ELR (cell line): ENCODE data around the gene FBN2.

ENCODE experiments used
- DNase-seq: peaks from one replicate; pipeline ENCODE4 v3.0.0-alpha.2; 2015; ENCODE audit warnings: low read depth

FBN2 gene

DNA sequence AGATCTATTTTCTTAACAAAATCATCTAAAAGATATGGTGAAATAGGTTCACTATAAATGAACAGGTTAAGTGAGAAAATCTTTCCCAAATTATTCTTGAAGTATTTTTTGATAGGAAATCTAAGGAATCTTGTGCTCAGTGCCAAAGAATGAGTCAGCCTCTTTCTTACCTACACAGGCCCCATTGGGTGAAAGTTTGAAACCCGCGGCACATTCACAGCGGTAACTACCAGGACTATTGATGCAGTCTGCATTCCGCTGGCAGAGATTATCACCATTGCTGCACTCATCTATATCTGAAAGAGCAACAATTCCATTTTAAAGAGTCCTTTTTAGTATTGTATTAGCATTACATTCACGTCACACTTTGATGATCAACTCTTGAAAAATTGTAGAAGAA lies 232.7 kb downstream of the FBN2 start:
- DNase-seq, result no peak

DNA sequence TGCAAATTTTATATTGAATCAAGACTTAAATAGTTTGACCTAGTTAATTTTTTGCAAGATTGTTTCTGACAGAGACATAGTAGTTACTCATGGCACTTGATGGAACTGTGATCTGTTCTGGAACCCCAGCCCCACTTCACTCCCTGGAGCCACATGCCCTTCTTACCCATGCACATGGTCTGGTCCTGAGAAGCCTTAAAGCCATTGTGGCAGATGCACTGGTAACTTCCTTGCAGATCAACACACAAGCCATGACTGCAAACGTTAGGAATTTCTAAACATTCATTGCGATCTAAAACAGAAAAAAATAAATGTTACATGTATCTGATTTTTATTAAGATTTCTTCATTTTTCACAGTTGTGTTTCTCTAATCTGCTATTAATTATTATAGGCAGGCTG lies 233.3 kb downstream of the FBN2 start:
- DNase-seq, result no peak

GRCh38 chr5:128304088-128304487 lies 234.0 kb downstream of the FBN2 start:
- DNase-seq, result peak; percentile 24

DNA sequence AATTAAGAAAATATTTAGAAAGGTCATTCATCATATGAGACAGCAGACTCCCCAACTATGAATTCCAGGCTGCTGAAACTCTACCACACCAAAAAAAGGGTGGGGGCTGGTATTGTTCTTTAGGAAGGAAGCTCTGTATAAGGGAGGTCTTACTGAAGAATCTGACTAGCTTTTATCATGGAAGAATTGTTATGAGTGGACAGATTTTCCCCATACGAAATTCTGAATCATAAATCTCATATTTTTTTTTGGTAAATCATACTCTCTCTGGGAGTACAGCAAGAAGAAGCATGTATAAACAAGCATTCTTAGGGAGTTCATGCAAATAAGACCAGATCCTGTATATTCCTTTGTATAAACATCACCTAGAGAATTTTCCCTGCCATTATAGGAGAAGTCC lies 234.5 kb downstream of the FBN2 start:
- DNase-seq, result no peak

- DNase-seq, result no peak
Measured at GRCh38 chr5:128300181-128300580, 237.9 kb downstream of the FBN2 start.

DNA sequence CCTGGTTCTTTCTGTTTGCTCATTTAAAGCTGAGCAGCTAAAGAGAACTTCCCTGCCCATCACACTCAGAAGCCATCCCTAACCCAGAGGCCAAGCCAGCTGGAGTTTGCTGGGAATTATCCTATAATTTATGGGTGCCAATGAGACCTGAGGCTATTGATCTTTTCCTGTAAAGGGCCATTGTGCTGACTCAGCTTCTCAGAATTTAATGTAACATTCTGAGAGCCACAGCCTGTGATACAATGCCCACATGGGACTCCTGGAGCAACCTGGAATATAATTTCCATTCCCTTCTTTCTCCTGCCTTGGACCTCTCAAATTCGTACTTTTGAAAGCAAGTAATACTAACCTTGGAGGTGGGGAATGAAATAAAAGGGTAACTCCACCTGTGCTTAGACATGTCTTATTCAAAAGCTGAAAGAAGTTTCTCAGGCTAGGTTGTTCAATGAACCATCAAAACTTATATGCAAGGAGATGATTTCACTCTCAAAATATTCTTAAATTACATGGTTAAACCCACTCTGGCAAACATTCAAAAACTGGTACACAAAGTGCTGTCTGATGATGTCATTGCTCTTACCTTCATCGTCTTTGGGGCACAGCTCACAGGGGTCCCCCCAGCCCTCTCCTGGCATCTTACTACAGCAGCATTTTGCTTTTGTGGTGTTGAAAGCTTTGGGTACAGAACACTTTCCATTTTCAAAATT lies 247.7 kb downstream of the FBN2 start:
- peak; percentile 38 for DNase-seq

GRCh38 chr5:128287740-128288139 lies 250.3 kb downstream of the FBN2 start:
- no peak for DNase-seq

DNA sequence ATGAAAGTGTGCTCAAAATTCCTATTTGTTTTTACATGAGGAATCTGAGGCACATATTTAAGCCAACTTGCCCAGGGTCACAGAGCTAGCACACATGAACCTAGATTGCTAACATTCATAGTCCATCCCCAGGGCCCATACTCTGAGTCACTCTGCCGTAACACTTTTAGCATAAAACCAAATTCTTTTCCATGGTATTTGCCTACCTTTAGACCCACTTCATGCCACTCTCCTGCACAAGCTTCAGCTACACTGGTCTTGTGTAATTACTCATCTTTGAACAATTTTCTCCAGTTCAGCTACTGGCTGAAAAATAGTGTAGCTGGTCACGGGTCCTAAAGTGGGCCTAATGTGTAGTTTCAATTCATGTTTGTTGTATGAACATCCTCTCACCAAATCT lies 253.8 kb downstream of the FBN2 start:
- DNase-seq, result peak; percentile 46

GRCh38 chr5:128279345-128279744 lies 258.7 kb downstream of the FBN2 start:
- no peak for DNase-seq

DNA sequence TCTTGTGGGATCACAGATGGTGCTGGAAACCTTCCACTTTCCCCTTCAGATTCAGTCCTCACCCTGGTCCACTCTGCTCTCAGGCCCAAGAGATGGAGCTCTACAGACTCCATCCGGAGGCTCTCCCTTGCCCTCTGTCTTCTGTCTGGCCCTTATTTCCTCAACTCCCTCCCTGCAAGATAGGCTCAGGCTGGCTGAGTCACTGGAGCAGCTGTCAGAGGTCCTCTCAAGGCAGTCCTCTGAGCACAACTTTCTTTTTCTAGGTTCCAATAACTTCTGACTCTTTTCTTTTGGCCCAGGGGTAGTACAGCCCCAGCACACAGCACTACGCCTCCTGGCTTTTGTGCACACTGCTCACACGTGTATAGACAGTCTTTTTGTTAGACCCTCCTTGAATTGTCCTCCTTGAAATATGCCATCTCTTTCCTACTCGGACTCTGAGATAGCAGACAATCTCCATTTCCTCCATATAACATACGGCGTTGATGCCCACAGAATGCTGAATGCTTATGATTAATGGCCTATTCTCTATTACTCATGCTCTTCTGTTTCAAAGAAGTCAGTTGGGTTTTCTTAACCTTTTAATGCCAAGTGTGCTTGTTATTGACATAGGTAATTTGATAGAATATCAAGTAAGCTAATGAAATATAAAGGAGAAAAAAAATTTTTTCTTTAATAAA lies 261.4 kb downstream of the FBN2 start:
- DNase-seq, result peak; percentile 37

DNA sequence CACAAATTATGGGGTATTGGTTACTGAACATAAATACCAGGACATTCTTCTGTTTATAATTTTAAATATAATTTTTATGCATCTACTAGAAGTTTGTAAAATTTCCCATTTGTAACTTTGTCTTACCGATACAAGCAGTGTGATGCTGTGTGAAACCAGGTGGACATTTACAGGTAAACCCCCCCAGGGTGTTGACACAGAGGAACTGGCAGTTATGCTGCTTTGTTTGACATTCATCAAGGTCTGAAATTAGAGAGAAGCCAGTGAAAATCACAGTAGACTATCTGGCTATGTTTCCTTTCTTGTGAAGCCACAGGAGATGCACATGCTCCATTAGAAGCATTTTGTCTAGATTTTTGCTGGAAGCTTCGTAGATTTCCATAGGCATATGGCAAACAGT lies 263.6 kb downstream of the FBN2 start:
- no peak for DNase-seq

- DNase-seq, result no peak
Measured at GRCh38 chr5:128273736-128274135, 264.3 kb downstream of the FBN2 start.

GRCh38 chr5:128271859-128272464 lies 266.1 kb downstream of the FBN2 start:
- peak; percentile 68 for DNase-seq

DNA sequence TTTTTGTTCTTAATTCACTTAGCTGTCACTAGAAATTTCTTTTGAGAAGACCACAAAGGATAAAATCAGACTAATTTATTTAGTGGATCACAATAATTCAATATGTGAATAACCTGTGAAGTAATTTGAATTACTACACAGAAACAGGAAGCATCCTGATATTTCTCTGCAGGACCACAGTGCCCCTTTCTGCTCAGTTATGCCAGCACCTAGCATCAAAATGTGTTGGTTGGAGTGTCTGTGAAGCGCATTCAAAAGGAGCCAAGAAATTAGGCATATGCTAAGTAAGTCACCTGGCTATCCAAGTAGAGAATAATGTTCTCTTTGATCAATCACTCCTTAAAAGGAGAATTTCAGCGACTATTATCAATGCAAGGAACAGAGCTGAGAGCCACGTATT lies 267.0 kb downstream of the FBN2 start:
- DNase-seq, result no peak

DNA sequence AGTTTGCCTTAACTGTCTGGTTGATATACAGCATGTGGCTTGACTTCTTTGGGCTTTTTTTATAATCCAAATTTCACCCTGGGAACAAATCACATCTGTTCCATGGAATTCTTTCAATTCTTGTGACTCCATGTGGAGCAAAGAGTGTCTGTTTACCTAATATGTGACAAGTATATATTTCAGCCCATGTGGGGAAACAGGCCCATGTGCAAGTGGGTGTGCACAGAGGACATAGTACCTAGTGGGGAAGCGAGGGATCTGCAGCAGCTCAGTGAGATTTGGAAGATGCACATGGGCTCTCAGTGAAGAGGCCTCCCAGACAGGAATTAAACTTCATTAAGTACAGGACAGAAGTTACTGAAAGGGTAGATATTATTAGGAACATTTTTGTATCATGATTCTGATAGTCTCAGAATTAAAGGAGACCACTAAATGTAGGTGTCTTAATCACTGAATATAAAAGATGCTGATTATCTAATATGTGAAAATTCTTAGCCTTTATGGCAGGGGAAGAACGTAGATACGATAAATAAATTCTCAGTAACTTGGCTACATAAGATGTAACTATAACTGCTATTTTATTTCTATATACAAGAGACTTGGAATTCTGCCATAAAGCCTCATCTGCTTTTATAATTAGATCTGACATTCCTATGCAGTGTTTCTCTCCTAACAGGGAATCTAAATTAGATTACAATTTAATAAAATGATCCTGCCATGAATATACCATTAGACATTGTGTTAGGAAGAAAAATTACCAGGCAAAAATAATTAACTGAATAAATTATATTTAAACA lies 273.3 kb downstream of the FBN2 start:
- DNase-seq, result no peak

GRCh38 chr5:128263357-128263756 lies 274.7 kb downstream of the FBN2 start:
- DNase-seq, result no peak

DNA sequence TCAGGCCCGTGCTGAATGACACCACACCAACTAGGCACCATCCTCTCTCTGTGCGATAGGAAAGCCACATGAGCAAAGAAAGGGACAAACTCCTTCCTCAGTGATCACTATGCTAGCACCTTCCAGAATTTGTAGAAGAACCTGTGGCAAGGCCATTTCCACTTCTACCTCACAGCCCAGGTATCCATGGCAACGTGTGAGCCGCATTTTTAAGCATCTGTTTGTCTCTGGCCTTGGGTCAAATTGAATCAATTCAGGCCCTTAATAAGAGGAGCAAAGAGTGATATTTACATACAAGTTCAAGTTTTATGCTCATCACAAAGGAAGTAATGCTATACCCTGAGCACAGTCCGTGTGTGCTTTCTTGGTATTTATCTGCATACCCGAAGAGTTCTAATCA lies 275.1 kb downstream of the FBN2 start:
- DNase-seq, result no peak

- no peak for DNase-seq
Measured at GRCh38 chr5:128259607-128260021, 278.4 kb downstream of the FBN2 start.

- DNase-seq, result no peak
Measured at GRCh38 chr5:128258372-128258771, 279.7 kb downstream of the FBN2 start.

DNA sequence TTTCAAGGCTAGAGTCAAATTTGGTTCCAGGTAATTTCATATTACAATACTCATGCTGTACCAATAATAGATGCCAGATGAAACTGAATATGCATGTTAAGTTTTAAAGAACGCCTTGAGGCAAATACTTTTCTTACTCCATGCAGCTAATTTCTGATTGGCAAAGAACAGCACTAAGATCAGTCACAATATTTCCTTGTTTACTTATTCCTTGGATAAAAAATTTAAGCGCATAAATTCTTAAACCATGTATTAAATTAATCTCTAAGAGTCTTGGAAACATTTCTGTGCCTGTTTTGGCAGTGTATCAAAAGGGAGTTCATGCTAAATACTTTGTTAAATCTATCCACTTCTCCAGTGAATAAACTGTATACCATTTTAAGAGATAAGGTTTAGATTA lies 281.0 kb downstream of the FBN2 start:
- no peak for DNase-seq

DNA sequence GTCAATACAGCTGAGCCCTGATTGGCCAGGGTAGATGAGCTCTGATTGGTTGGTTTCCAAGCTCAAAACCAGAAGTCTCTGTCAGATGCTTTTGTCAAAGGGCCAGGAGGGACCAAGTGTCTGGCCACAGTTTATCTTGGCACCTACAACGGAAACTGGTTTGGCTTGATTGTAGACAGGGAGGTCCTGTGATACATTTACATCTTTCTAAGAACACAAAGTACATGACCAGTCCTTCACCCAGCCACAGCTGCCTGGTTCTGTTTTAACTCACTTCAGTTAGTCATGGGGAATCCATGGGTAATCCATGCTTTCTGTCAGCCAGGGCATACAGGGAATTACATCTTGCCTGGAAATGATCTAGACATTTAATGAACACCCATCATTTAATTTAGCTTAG lies 283.3 kb downstream of the FBN2 start:
- no peak for DNase-seq

DNA sequence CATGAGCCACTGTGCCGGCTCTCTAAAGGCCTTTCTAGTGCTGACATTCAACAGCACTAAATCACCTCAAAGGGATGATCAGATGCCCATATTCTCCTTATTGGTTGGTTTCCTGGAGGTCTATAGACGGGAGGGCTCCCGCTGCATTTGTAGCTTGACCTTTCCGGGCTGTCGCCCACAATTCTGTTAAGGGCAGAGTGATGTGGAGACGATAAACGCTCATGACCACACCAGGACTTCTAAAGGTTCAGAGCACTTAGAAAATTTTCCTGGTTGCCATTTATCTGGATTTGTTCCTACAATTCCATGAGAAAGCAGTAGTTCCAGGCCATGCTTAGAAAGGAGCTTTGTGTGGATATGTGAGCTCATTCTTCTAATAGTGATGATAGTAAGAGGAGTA lies 284.2 kb downstream of the FBN2 start:
- no peak for DNase-seq

DNA sequence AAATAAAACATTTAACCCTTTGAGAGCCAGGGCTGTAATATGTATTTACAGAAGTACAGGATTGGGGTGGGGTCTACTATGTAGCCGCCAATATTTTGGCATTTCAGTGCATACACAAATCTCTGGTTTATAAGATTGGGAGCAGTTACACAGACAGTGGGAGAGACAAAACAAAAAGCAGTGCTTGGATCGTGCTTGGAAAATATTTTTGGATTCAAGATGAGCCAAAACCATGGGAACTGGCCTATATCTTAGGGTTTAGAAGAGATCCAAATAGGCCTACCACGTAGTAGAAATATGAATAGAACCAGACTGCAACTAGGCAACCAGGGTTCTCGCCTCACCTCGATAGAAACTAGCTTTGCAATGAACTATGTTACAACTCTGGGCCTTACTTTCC lies 284.9 kb downstream of the FBN2 start:
- no peak for DNase-seq
